HG03103 (cell line): Measurements from ENCODE around the gene MYL7.

Experiments
- ATAC-seq: cut with Tn5 transposase; IDR thresholded peaks from one replicate; pipeline ENCODE4 v1.9.1; 2021; ENCODE audit warnings: low read depth; ENCODE audit not compliant: unreplicated experiment

MYL7 gene

GRCh38 chr7:44101966-44102845 is 38.9 kb downstream of the MYL7 start:
- no peak for ATAC-seq

DNA sequence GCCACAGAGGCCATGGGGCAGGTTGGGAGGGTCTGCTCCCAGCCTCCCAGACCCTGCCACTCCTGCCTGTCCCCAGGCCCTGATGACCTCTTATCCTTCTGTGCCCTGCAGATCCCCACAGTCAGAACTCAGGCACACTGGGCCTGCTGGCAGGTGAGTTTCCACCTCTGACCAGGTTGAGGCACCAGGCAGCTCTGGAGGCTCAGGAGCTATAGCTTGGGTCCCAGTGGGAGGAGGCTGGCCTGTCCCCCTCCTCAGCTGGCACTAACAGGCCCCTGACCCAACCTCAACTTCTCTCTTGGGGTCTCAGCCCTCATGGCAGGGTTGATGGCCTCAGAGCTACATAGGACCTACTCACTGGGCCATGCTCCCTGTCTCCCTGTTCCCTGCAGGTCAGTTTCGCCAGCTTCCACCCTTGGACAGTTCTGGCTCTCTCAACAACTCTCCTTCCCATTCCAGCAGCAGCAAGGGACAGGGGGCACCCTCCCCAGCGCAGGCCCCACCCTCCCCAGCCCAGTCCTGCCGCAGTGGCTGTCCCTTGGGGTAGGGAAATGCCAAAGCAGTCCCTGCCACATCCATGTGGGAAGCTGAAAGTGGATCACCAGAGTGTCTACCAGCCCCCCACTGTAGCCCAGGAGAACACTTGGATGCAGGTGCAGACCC is 39.7 kb downstream of the MYL7 start:
- ATAC-seq, result no peak

DNA sequence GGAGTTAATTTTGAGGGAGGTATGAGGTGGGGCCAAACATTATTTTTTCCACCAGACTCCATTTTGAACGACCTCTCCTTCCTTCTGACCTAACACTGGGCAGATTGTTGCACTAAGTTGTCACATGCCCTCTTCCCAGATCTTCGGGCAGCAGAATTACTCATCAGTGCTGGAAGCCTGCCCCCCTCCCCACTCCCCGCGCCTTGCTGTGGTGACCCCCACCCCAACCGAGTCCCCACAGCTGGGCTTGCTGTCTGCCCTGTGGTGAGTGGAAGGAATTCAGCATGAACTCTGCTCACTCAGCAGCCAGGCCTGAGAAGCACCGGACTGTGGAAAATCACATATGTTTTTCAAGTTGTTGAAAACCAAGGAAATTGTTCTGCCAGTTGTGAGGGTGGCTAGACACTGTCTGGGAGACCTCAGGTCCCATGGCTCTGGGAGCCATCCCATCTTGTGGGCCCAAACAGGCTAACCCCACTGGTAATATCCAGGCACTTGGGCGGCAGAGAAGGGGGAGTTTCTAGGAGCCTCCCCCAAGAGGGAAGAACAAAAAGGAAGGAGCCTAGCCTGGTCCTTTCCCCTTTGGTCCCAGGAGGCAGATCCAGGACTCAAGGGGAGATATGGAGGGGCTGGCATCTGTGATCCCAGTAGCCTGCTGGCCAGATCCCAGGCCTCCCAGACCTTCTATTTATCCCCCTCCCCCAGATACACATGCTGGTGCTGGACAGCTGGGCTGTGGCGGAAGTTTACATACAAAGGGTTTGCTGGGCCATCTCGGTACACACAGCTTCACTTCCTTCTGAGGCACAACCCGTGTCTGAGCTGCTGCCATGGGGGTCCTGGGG is 40.5 kb downstream of the MYL7 start:
- no peak for ATAC-seq

GRCh38 chr7:44099669-44100068 is 41.5 kb downstream of the MYL7 start:
- no peak for ATAC-seq

GRCh38 chr7:44098092-44099068 is 42.8 kb downstream of the MYL7 start:
- ATAC-seq, result no peak

- ATAC-seq, result peak; percentile 58
These were observed 43.8 kb downstream of the MYL7 start for GRCh38 chr7:44097064-44097932.

GRCh38 chr7:44096326-44096881 is 44.7 kb downstream of the MYL7 start:
- no peak for ATAC-seq

DNA sequence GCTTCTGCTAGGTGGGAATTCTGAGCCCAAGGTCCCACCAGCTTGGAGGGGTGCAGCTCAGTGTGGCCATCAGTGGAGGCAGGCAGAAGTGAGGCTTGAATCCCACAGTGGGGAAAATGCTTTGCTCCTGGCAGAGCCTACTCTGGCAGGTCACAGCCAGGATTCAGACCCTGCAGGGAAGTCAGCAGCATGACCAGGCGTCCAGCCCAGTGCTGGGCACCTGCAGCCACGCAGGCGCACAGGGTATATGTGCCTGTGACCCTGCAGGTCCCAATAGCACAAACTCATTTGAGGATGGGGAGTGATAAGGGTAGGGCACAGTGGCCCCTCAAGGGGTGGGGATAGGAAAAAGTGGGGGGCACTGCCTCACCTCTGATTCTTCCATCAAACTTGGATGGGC is 45.4 kb downstream of the MYL7 start:
- ATAC-seq, result no peak

- ATAC-seq, result no peak
These were observed 46.1 kb downstream of the MYL7 start for GRCh38 chr7:44094883-44095592.

DNA sequence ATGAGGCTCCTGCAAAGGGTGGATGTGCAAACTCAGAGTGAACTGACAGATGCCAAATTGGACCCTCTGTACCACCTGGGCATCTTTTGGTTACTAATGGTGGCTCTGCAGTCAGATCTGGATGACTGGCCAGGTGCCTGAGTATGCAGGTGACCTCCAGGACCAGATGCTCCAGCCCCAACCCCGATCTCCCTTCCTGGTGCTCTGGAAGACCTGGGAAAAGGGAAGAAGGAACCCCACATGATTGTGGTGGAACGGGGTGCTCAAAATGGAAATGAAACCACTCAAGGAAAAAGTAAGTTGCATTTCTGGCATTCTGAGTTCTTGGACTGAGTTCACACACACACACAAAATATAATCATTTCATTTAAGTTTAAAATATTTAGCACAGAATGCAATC is 46.8 kb downstream of the MYL7 start:
- no peak for ATAC-seq

GRCh38 chr7:44093102-44093641 is 48.0 kb downstream of the MYL7 start:
- no peak for ATAC-seq
